ENCODE measurements around the gene CACUL1. TPM values are rescaled to one million over a fixed set of nuclear protein-coding genes. Genes with fewer than 3 reads are reported as not detected.

Gene CACUL1
- total RNA-seq, 1 experiment from 2014 or later = 67.5 TPM

GRCh38 chr10:118701529-118702323, 53.0 kb downstream of the CACUL1 start:
- DNase-seq (ENCODE audit: low read depth, low spot score) (no peak), ATAC-seq (no peak)
- H3K79me2 ChIP-seq (ENCODE audit: insufficient read depth, low read length) = peaks cover 20% of the 10 kb centered on the region
- no peak overlapping the region for H2AFZ ChIP-seq (ENCODE audit: low read depth, low read length, poor library complexity, severe bottlenecking)
- peaks cover 18 to 23% of the 10 kb centered on the region in 2 experiments for H3K4me1 ChIP-seq (ENCODE audit: control insufficient read depth in 1 of 2, insufficient read depth in 2 of 2, low read length in 2 of 2)
- BruUV-seq (replicated peaks) = no TSS peak
- no peak overlapping the region for H3K4me3 ChIP-seq (replicated peaks in 1 of 2; ENCODE audit: low read depth in 1 of 2, low read length in 2 of 2)
- ChIA-PET POLR2A (no interaction called here), RAD21 (ENCODE audit: low non-redundant PET in 1 of 2, low total read pairs in 2 of 2, uncharacterized antibody in 2 of 2, unreplicated experiment in 2 of 2) (no interaction called here), CTCF (interaction anchor here (1.1 to 2.0 kb wide), 2 partner anchors 10 to 19 kb away, joined by 3 to 5 read pairs; no protein-coding TSS in a partner anchor)
- H4K20me1 ChIP-seq (ENCODE audit: insufficient read depth) = peaks cover 4% of the 10 kb centered on the region; the same call in 1 of the 2 replicates
- no peak overlapping the region for H3K4me2 ChIP-seq (ENCODE audit: low read length)
- H3K27me3 ChIP-seq (ENCODE audit: insufficient read depth, low read length) = no peaks in the 10 kb centered on the region
- no peak overlapping the region for H3K9ac ChIP-seq (ENCODE audit: low read length)
- TF ChIP-seq POLR2AphosphoS5 (IDR thresholded peaks at IDR 0.05; ENCODE audit: low read depth, low read length) (no peak), EZH2phosphoT487 (IDR thresholded peaks at IDR 0.05; ENCODE audit: borderline replicate concordance) (no peak), POLR2A (IDR thresholded peaks at IDR 0.05; ENCODE audit: borderline replicate concordance, extremely low read depth, insufficient read depth, insufficient read length) (no peak), EZH2 (IDR thresholded peaks at IDR 0.05) (no peak), TCF7L2 (IDR thresholded peaks at IDR 0.05; ENCODE audit: borderline replicate concordance, extremely low read depth, insufficient read depth, insufficient read length) (no peak), ZBTB33 (IDR thresholded peaks at IDR 0.05; ENCODE audit: extremely low read depth, insufficient replicate concordance, low read length) (no peak), ZFX (IDR thresholded peaks at IDR 0.05) (no peak), ELF1 (IDR thresholded peaks at IDR 0.05; ENCODE audit: borderline replicate concordance, low read depth) (no peak), REST (IDR thresholded peaks at IDR 0.05; ENCODE audit: low read depth) (no peak), ATF3 (IDR thresholded peaks at IDR 0.05) (no peak), CBX3 (IDR thresholded peaks at IDR 0.05; ENCODE audit: low read depth) (no peak), CEBPB (IDR thresholded peaks at IDR 0.05; ENCODE audit: low read depth) (no peak), EGR1 (IDR thresholded peaks at IDR 0.05; ENCODE audit: low read depth) (no peak), SRF (IDR thresholded peaks at IDR 0.05; ENCODE audit: low read depth) (no peak), RAD21 (IDR thresholded peaks at IDR 0.05; ENCODE audit: low read depth) (no peak)
- H3K9me3 ChIP-seq (ENCODE audit: control insufficient read depth in 1 of 2, insufficient read depth in 1 of 2, low read depth in 1 of 2, low read length in 2 of 2) = no peaks in the 10 kb centered on the region
- H3K9me2 ChIP-seq (ENCODE audit: insufficient read depth) = no peaks in the 10 kb centered on the region
- no peak overlapping the region for H3K27ac ChIP-seq (ENCODE audit: low read depth, low read length)
- intact Hi-C loops (cut with micrococcal nuclease) = no loop called here
- H3K36me3 ChIP-seq (ENCODE audit: control insufficient read depth in 1 of 2, insufficient read depth in 2 of 2, low read length in 2 of 2) = no peaks in the 10 kb centered on the region; a peak in 2 of 4 replicates

Measured in HCT116 (cell line).